Measurements from ENCODE around the gene ATM.

DNA sequence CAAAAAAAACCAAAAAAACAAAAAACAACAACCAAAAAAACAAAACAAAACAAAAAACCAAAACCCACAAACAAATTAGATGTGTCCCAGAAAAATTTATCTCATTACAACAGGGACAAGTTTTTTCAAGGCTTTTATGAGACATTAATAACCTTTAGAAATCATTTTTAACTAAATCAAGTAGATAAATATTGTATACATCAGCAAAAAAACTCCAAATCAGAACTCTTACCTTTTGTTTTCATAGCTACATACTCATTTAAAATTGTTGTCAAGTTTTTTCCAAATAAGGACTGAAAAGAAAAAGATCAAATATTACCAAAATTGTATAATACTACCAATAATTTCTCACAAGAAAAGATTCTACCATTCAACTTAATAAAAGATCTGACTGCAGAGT, 29.1 kb upstream of the ATM start:
- TF ChIP-seq POLR2A (IDR thresholded peaks at IDR 0.05; ENCODE audit: low read depth, low read length) (no peak), POLR2AphosphoS5 (IDR thresholded peaks at IDR 0.05; ENCODE audit: low read depth, low read length) (no peak)

Measured in GM12892 (cell line).